ENCODE measurements around the gene SEMA4D. TPM values are rescaled to one million over a fixed set of nuclear protein-coding genes. Genes with fewer than 3 reads are reported as not detected.

Gene SEMA4D
- polyA plus RNA-seq, 1 donor from 2014 or later = 34.0 TPM

DNA sequence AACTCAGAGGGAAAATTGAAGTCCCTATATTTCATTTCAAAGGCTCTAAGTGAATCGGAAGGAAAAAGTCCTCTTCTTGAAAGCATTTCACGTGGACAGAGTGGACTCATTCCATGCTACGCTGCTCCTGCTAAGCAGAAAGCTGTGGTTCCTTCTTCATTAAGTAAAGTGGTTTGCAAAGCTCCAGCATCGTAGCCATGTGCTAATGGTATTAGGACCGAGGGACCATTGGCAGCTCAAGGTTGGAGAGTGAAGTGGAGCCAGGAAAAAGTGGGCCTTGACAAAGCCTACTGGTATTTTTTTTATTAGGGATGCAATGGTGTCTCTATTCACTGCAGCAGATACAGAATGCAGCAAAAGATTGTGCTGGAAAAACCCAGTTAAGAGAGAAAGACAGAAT, 16.4 kb upstream of the SEMA4D start:
- Histone ChIP-seq H3K27ac (ENCODE audit: low read length) (peak overlapping the region; percentile 18), H4K20me1 (ENCODE audit: insufficient read depth) (no peaks in the 10 kb centered on the region), H3K4me2 (ENCODE audit: low read length) (no peak overlapping the region), H3K9ac (ENCODE audit: low read length) (no peak overlapping the region), H3K79me2 (replicated peaks; ENCODE audit: insufficient read depth, low read length) (no peaks in the 10 kb centered on the region), H3F3A (ENCODE audit: insufficient read depth, low read length, poor library complexity, severe bottlenecking) (no peaks in the 10 kb centered on the region), H3K27me3 (ENCODE audit: insufficient read depth, low read depth, low read length) (no peaks in the 10 kb centered on the region), H3K36me3 (ENCODE audit: insufficient read depth, low read length) (no peaks in the 10 kb centered on the region), H3K9me3 (ENCODE audit: low read length) (no peaks in the 10 kb centered on the region), H2AFZ (ENCODE audit: low read depth, low read length) (no peak overlapping the region), H3K9me2 (ENCODE audit: insufficient read depth, low read length) (no peaks in the 10 kb centered on the region), H3K4me3 (ENCODE audit: low read length) (no peak overlapping the region)
- TF ChIP-seq RAD21 (conservative IDR thresholded peaks at IDR 0.05) (no peak), EP300 (conservative IDR thresholded peaks at IDR 0.05; ENCODE audit: poor library complexity, severe bottlenecking) (no peak), MXI1 (conservative IDR thresholded peaks at IDR 0.05; ENCODE audit: poor library complexity, severe bottlenecking) (no peak)
- TF ChIP-seq, protein P1, sequence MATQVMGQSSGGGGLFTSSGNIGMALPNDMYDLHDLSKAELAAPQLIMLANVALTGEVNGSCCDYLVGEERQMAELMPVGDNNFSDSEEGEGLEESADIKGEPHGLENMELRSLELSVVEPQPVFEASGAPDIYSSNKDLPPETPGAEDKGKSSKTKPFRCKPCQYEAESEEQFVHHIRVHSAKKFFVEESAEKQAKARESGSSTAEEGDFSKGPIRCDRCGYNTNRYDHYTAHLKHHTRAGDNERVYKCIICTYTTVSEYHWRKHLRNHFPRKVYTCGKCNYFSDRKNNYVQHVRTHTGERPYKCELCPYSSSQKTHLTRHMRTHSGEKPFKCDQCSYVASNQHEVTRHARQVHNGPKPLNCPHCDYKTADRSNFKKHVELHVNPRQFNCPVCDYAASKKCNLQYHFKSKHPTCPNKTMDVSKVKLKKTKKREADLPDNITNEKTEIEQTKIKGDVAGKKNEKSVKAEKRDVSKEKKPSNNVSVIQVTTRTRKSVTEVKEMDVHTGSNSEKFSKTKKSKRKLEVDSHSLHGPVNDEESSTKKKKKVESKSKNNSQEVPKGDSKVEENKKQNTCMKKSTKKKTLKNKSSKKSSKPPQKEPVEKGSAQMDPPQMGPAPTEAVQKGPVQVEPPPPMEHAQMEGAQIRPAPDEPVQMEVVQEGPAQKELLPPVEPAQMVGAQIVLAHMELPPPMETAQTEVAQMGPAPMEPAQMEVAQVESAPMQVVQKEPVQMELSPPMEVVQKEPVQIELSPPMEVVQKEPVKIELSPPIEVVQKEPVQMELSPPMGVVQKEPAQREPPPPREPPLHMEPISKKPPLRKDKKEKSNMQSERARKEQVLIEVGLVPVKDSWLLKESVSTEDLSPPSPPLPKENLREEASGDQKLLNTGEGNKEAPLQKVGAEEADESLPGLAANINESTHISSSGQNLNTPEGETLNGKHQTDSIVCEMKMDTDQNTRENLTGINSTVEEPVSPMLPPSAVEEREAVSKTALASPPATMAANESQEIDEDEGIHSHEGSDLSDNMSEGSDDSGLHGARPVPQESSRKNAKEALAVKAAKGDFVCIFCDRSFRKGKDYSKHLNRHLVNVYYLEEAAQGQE (IDR thresholded peaks at IDR 0.05; ENCODE audit: borderline replicate concordance) = no peak

DNA sequence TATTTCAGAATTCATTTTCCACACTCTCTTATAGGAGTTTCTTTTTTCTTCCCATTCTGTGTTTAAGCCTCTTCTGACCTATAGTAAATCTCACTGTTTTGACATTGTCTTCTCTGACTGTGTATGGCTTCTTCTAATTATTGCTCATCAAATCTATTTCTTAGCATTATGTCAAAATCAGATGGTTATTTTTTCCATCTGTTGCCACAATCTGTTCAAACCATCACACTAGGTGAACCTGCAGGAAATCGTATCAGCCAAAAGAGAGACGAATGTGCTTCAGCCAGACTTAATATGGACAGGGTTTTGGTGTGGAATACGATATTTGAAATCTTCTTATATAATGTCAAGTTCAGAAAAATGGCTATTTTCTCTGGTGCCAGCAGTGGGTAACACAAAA, 15.9 kb upstream of the SEMA4D start:
- Histone ChIP-seq H3F3A (ENCODE audit: insufficient read depth, low read length, poor library complexity, severe bottlenecking) (no peaks in the 10 kb centered on the region), H3K27me3 (ENCODE audit: insufficient read depth, low read depth, low read length) (no peaks in the 10 kb centered on the region), H3K9me2 (ENCODE audit: insufficient read depth, low read length) (no peaks in the 10 kb centered on the region), H3K9me3 (ENCODE audit: low read length) (no peaks in the 10 kb centered on the region), H4K20me1 (ENCODE audit: insufficient read depth) (no peaks in the 10 kb centered on the region), H3K4me2 (ENCODE audit: low read length) (no peak overlapping the region), H3K36me3 (ENCODE audit: insufficient read depth, low read length) (no peaks in the 10 kb centered on the region), H3K9ac (ENCODE audit: low read length) (no peak overlapping the region), H3K4me3 (ENCODE audit: low read length) (no peak overlapping the region), H2AFZ (ENCODE audit: low read depth, low read length) (no peak overlapping the region), H3K27ac (ENCODE audit: low read length) (peak overlapping the region; percentile 18), H3K79me2 (replicated peaks; ENCODE audit: insufficient read depth, low read length) (no peaks in the 10 kb centered on the region)
- TF ChIP-seq, protein P2, sequence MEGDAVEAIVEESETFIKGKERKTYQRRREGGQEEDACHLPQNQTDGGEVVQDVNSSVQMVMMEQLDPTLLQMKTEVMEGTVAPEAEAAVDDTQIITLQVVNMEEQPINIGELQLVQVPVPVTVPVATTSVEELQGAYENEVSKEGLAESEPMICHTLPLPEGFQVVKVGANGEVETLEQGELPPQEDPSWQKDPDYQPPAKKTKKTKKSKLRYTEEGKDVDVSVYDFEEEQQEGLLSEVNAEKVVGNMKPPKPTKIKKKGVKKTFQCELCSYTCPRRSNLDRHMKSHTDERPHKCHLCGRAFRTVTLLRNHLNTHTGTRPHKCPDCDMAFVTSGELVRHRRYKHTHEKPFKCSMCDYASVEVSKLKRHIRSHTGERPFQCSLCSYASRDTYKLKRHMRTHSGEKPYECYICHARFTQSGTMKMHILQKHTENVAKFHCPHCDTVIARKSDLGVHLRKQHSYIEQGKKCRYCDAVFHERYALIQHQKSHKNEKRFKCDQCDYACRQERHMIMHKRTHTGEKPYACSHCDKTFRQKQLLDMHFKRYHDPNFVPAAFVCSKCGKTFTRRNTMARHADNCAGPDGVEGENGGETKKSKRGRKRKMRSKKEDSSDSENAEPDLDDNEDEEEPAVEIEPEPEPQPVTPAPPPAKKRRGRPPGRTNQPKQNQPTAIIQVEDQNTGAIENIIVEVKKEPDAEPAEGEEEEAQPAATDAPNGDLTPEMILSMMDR (IDR thresholded peaks at IDR 0.05; ENCODE audit: poor library complexity, severe bottlenecking) = no peak
- TF ChIP-seq EZH2 (IDR thresholded peaks at IDR 0.05; ENCODE audit: borderline replicate concordance, insufficient read depth, low read length, poor library complexity, severe bottlenecking) = no peak
- no peak for TF ChIP-seq EP300 (conservative IDR thresholded peaks at IDR 0.05; ENCODE audit: poor library complexity, severe bottlenecking)
- TF ChIP-seq SMC3 (conservative IDR thresholded peaks at IDR 0.05; ENCODE audit: poor library complexity) = no peak
- no peak for TF ChIP-seq POLR2AphosphoS5 (IDR thresholded peaks at IDR 0.05)
- TF ChIP-seq, protein P1 (IDR thresholded peaks at IDR 0.05; ENCODE audit: borderline replicate concordance) = no peak
- TF ChIP-seq MXI1 (conservative IDR thresholded peaks at IDR 0.05; ENCODE audit: poor library complexity, severe bottlenecking) = no peak
- no peak for TF ChIP-seq RAD21 (conservative IDR thresholded peaks at IDR 0.05)
- TF ChIP-seq TAF1 (IDR thresholded peaks at IDR 0.05; ENCODE audit: low read depth) = no peak
